PFSK-1 (cell line): Measurements from ENCODE around the gene HOXA4.

Experiments used
- FOXP2 ChIP-seq: optimal IDR thresholded peaks from 2 replicates; pipeline ENCODE3; 2011; ENCODE audit warnings: borderline replicate concordance, control low read depth, inconsistent platforms; ENCODE audit not compliant: insufficient read depth; ENCODE audit errors: extremely low read length, extremely low read depth
- POLR2AphosphoS5 ChIP-seq: IDR thresholded peaks from 2 replicates; pipeline ENCODE4 v1.6.1; 2012; ENCODE audit warnings: low read depth, mild to moderate bottlenecking, control low read depth, low read length, moderate library complexity
- SIN3A ChIP-seq: IDR thresholded peaks from 2 replicates; pipeline ENCODE4 v1.6.1; 2012; ENCODE audit warnings: mild to moderate bottlenecking, low read length, moderate library complexity, borderline replicate concordance; ENCODE audit not compliant: insufficient read depth
- TAF1 ChIP-seq: IDR thresholded peaks from 2 replicates; pipeline ENCODE4 v1.6.1; 2012; ENCODE audit warnings: low read length, control low read depth, borderline replicate concordance; ENCODE audit not compliant: insufficient read depth
- TF ChIP-seq, protein P1 (sequence below), 2 experiments: IDR thresholded peaks; 2 replicates each; pipeline versions ENCODE4 v1.6.1 to v1.8.0; 2011 to 2012; ENCODE audit warnings: low read depth in 2 of 2, low read length in 2 of 2, control low read depth in 1 of 2, inconsistent platforms in 1 of 2, mild to moderate bottlenecking in 1 of 2, moderate library complexity in 1 of 2; ENCODE audit not compliant: insufficient read depth in 1 of 2

HOXA4 gene

DNA sequence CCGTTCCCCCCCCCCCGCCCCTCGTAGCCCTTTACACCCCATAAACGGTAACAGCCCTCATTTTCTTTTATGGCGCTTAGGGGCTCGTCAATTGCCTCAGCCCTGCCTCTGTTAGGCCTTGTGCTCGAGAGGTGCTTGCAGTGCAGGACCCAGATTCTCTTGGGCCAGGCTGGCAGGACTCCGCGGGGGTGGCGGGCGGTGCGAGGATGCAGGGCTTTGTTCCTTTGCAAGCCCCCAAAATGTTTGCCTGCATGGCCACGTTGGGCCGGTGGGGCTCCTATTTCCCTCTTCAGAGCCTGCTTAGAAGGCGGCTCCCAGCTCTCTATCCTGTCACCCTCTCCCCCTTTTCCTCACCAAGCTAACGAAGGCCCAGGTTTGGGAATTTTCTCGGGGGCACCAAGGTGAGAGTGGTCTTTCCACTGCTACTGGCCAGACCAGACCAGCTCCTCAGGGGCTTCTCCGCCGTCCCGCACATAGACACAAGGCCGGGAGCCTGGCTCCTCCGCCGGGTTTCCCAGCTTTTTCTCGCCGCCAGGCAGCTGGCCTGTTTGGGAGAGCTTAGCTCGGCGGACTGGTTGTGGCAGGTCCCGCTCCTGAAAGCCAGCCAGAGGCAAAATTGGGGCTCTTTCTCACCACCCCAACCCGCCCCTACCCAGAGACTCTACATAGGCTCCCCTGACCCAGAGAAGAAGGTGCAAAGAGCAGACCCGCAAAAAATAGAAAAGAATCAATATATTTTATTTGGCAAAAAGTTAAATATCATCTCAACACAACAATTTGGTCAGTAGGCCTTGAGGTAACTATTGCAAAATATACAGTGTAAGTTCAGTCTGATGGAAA lies 31.4 kb upstream of the HOXA4 start:
- TF ChIP-seq POLR2AphosphoS5, result no peak
- TF ChIP-seq FOXP2, result no peak
- TF ChIP-seq, protein P1, sequence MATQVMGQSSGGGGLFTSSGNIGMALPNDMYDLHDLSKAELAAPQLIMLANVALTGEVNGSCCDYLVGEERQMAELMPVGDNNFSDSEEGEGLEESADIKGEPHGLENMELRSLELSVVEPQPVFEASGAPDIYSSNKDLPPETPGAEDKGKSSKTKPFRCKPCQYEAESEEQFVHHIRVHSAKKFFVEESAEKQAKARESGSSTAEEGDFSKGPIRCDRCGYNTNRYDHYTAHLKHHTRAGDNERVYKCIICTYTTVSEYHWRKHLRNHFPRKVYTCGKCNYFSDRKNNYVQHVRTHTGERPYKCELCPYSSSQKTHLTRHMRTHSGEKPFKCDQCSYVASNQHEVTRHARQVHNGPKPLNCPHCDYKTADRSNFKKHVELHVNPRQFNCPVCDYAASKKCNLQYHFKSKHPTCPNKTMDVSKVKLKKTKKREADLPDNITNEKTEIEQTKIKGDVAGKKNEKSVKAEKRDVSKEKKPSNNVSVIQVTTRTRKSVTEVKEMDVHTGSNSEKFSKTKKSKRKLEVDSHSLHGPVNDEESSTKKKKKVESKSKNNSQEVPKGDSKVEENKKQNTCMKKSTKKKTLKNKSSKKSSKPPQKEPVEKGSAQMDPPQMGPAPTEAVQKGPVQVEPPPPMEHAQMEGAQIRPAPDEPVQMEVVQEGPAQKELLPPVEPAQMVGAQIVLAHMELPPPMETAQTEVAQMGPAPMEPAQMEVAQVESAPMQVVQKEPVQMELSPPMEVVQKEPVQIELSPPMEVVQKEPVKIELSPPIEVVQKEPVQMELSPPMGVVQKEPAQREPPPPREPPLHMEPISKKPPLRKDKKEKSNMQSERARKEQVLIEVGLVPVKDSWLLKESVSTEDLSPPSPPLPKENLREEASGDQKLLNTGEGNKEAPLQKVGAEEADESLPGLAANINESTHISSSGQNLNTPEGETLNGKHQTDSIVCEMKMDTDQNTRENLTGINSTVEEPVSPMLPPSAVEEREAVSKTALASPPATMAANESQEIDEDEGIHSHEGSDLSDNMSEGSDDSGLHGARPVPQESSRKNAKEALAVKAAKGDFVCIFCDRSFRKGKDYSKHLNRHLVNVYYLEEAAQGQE (IDR thresholded peaks at IDR 0.05; ENCODE audit: insufficient read depth in 1 of 2, low read depth in 2 of 2, low read length in 2 of 2), result no peak
- TF ChIP-seq SIN3A, result no peak
- no peak for TF ChIP-seq TAF1

DNA sequence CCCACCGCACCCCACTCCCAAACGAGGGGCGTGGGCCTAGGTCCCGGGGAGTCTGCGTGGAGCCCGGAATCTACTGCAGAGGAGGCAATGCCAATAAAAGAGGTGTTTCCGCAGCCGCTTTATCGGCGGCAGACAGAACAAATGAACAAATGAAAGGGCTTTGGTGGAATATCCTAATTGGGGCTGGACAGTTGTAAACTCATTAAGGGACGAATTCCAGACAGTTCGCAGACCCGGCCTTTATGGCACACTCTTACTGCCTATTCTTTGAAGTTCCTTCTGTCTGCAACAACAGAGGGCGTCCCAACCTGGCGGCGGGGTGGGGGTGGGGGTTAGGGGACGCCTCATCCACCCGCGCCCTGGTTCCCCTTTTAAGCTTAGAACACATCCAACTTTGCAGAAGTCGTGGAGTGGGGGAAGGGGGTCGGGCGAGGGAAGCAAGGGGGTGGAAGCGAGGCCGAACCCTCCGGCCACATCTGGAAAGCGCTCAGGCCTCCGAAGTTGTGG lies 30.7 kb upstream of the HOXA4 start:
- TF ChIP-seq TAF1 (no peak), POLR2AphosphoS5 (no peak), FOXP2 (no peak), SIN3A (no peak)
- TF ChIP-seq, protein P1 (IDR thresholded peaks at IDR 0.05; ENCODE audit: insufficient read depth in 1 of 2, low read depth in 2 of 2, low read length in 2 of 2), result no peak

DNA sequence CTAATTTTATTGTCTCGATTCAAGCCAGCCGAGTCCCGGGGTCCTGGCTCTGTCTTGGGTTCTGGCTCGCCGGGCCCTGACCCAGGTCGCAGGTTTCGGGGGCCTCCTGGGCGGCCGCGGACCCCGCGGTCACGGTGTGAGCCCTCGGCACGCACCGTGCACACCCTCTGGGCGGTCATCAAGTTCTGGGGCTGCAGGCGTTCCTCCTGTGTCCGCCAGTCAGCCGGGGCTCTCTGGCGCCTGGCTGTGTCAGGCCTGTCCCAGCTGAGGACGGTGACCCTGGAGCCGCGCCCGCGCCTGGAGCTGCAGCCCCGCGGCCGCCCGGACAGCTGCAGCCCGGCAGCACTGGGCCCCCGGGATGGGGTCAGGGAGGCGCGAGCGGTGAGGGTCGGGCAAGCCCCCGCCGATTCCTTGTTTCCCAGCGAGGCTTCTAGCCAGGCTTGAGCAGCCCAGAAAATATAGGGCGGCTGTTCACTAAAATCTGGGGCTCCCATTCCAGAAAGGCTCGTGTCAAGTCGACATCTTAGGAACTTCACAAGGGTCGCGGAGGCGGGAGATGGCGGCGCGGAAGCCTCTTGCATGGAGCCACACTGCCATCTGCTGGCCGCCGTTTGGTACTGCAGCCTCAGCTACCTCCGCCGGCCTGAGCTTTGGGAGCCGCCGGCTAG lies 30.1 kb upstream of the HOXA4 start:
- TF ChIP-seq POLR2AphosphoS5 (no peak), FOXP2 (peak; percentile 54)

DNA sequence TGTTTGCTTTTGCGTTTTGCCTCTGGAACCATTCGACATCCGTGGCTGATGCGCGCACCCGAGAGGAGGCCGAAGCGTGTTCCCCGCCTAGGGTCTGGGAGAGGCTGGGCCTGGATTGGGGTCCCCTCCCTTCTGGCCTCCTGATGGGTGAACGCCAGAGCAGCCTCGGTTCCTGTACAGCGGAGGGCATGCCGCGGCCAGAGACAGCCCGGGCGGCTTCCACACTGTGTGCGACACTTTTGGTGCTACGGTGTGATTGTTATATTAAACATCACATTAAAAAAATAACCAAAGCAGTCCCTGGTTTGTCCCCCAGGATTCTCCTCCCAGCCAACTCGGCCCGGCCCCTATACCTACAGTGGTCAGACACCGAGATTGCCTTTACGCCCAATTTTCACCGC lies 29.6 kb upstream of the HOXA4 start:
- TF ChIP-seq, protein P1 (IDR thresholded peaks at IDR 0.05; ENCODE audit: insufficient read depth in 1 of 2, low read depth in 2 of 2, low read length in 2 of 2), result no peak
- TF ChIP-seq TAF1 (no peak), POLR2AphosphoS5 (no peak), FOXP2 (no peak), SIN3A (no peak)

DNA sequence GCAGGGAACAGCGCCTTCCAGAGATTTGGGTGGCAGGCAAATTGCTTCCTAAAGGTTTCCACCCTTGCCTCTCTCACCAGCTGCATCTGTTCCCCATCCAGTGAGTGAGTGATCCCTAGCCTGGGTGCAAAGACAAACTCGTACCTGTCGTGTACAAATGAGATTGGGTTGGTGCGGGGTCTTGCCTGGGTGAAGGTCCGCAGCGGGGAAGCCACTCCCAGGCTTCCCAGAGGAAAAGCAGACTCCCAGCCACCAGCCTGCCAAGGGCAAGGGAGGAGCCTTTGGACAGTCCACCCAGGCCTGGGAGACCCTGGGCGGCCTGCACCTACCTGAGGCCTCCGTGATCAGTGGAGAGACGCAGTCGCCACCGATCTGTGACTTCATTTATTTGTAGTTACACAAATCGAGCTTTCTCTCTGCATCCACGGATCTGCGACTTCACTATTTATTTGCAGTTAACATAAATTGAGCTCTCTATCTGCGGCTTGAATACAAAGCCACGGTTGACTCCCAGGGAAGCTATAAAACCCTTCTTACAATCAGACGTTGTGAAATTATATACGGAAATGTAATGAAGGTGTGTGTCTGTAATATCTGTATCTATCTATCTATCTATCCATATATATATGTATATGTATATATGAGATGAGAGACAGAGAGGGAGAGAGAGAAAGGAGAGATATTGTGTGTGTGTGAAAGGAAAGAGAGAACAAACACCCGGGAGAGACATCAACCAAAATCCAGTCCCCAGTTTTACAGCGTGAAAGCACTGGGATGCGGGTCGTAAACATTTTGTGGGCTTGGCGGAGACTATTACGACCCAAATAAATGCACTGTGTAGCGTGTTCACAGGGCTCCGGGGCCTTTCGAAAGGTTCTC lies 28.9 kb upstream of the HOXA4 start:
- no peak for TF ChIP-seq POLR2AphosphoS5
- no peak for TF ChIP-seq FOXP2
- TF ChIP-seq, protein P1 (IDR thresholded peaks at IDR 0.05; ENCODE audit: insufficient read depth in 1 of 2, low read depth in 2 of 2, low read length in 2 of 2), result no peak
- no peak for TF ChIP-seq TAF1
- TF ChIP-seq SIN3A, result no peak
